Measurements from ENCODE around the gene TUBGCP6. TPM values are rescaled to one million over a fixed set of nuclear protein-coding genes. Genes with fewer than 3 reads are reported as not detected.

The TUBGCP6 gene
- total RNA-seq, 1 experiment from 2014 or later: 31.0 TPM

DNA sequence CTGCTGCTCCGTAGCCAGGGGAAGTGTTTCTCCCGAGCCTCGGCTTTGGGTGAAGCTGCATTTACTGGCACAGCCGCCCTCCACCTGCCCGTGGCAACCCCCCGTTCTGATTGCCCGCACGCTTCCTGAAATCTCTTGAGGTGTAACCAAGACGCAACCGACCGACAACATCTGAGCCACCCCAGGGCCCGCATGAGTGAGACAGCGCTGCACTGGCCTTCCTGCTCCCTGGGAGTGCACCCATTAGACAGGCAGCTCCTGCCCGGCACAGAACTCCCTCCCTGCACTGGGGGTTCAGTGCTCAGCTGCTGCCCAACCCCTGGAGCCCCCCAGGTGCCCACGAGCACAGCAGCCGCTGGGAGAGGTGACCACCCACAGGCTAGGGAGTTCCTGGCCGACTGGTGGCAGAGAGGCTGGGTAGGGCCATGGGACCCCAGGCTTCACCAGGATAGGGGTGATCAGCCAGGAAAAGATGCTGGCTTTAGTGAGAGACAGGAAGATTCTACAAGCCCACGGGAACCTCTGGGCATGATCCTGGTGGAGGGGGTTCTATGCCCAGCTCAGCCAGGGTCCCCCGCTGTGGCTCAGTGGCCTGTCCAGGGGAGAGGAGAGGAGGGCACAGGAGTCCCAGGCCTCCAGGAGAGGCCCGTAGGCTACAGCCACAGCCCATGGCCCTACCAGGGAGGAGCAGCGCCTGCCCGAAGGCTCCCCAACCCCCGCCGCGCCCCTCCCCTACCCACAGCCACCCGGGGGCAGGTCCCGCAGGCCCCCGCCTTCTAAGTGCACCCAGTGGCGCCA lies 48.0 kb upstream of the TUBGCP6 start:
- peak overlapping the region; percentile 41 for H3K4me3 ChIP-seq (ENCODE audit: low read depth, low read length, poor library complexity, severe bottlenecking)
- no peak for TF ChIP-seq EZH2 (IDR thresholded peaks at IDR 0.05; ENCODE audit: borderline replicate concordance, low read depth, low read length, poor library complexity, severe bottlenecking)
- TF ChIP-seq CTCF (conservative IDR thresholded peaks at IDR 0.05; ENCODE audit: low read depth, low read length): no peak
- H3K27ac ChIP-seq (ENCODE audit: low read depth, low read length, poor library complexity, severe bottlenecking): peak overlapping the region; percentile 93
- ChIA-PET POLR2A (ENCODE audit: low non-redundant PET) (no interaction called here), CTCF (interaction anchor here (0.6 to 1.1 kb wide), 3 partner anchors 29 to 37 kb away, joined by 3 to 6 read pairs (median 5); no protein-coding TSS in a partner anchor)
- peaks cover 37% of the 10 kb centered on the region for H3K4me1 ChIP-seq (ENCODE audit: insufficient read depth, low read length, poor library complexity, severe bottlenecking)
- no TSS peak for BruUV-seq (replicated peaks)
- no peak for DNase-seq (ENCODE audit: low spot score)
- peaks cover 37% of the 10 kb centered on the region for H3K36me3 ChIP-seq (ENCODE audit: insufficient read depth, low read length, poor library complexity, severe bottlenecking)
- intact Hi-C loops (cut with micrococcal nuclease; ENCODE audit: unreplicated experiment): no loop called here
- no peaks in the 10 kb centered on the region for H3K27me3 ChIP-seq (replicated peaks; ENCODE audit: insufficient read depth, low read depth, low read length, poor library complexity)
- H3K9me3 ChIP-seq (ENCODE audit: low read depth, low read length, poor library complexity, severe bottlenecking): no peaks in the 10 kb centered on the region

GRCh38 chr22:50289942-50290630 lies 45.3 kb upstream of the TUBGCP6 start:
- TF ChIP-seq EZH2 (IDR thresholded peaks at IDR 0.05; ENCODE audit: borderline replicate concordance, low read depth, low read length, poor library complexity, severe bottlenecking) (no peak), CTCF (conservative IDR thresholded peaks at IDR 0.05; ENCODE audit: low read depth, low read length) (no peak)
- POLR2A ChIA-PET (ENCODE audit: low non-redundant PET): no interaction called here
- intact Hi-C loops (cut with micrococcal nuclease; ENCODE audit: unreplicated experiment): no loop called here
- no peak for DNase-seq (ENCODE audit: low spot score)
- H3K27ac ChIP-seq (ENCODE audit: low read depth, low read length, poor library complexity, severe bottlenecking): peak overlapping the region; percentile 67
- no peak overlapping the region for H3K4me3 ChIP-seq (ENCODE audit: low read depth, low read length, poor library complexity, severe bottlenecking)
- peaks cover 31% of the 10 kb centered on the region for H3K4me1 ChIP-seq (ENCODE audit: insufficient read depth, low read length, poor library complexity, severe bottlenecking)
- BruUV-seq (replicated peaks): TSS peak; percentile 50
- no peaks in the 10 kb centered on the region for H3K9me3 ChIP-seq (ENCODE audit: low read depth, low read length, poor library complexity, severe bottlenecking)
- H3K36me3 ChIP-seq (ENCODE audit: insufficient read depth, low read length, poor library complexity, severe bottlenecking): peaks cover 60% of the 10 kb centered on the region
- no peaks in the 10 kb centered on the region for H3K27me3 ChIP-seq (replicated peaks; ENCODE audit: insufficient read depth, low read depth, low read length, poor library complexity)
- CTCF ChIA-PET: no interaction called here

GRCh38 chr22:50289151-50289941 lies 44.5 kb upstream of the TUBGCP6 start:
- POLR2A ChIA-PET (ENCODE audit: low non-redundant PET): no interaction called here
- TF ChIP-seq EZH2 (IDR thresholded peaks at IDR 0.05; ENCODE audit: borderline replicate concordance, low read depth, low read length, poor library complexity, severe bottlenecking) (no peak), CTCF (conservative IDR thresholded peaks at IDR 0.05; ENCODE audit: low read depth, low read length) (no peak)
- Histone ChIP-seq H3K9me3 (ENCODE audit: low read depth, low read length, poor library complexity, severe bottlenecking) (no peaks in the 10 kb centered on the region), H3K27ac (ENCODE audit: low read depth, low read length, poor library complexity, severe bottlenecking) (no peak overlapping the region), H3K4me3 (ENCODE audit: low read depth, low read length, poor library complexity, severe bottlenecking) (no peak overlapping the region), H3K36me3 (ENCODE audit: insufficient read depth, low read length, poor library complexity, severe bottlenecking) (peaks cover 65% of the 10 kb centered on the region), H3K27me3 (replicated peaks; ENCODE audit: insufficient read depth, low read depth, low read length, poor library complexity) (no peaks in the 10 kb centered on the region), H3K4me1 (ENCODE audit: insufficient read depth, low read length, poor library complexity, severe bottlenecking) (peaks cover 23% of the 10 kb centered on the region)
- DNase-seq (ENCODE audit: low spot score): no peak
- no TSS peak for BruUV-seq (replicated peaks)
- CTCF ChIA-PET: no interaction called here
- intact Hi-C loops (cut with micrococcal nuclease; ENCODE audit: unreplicated experiment): no loop called here

Data from A673 (cell line).